ENCODE data around the gene GPATCH2. TPM values are rescaled to one million over a fixed set of nuclear protein-coding genes. Genes with fewer than 3 reads are reported as not detected.

The GPATCH2 gene
- total RNA-seq, 4 donors from 2014 or later = 6.1 to 16.6 (median 11.0) TPM

DNA sequence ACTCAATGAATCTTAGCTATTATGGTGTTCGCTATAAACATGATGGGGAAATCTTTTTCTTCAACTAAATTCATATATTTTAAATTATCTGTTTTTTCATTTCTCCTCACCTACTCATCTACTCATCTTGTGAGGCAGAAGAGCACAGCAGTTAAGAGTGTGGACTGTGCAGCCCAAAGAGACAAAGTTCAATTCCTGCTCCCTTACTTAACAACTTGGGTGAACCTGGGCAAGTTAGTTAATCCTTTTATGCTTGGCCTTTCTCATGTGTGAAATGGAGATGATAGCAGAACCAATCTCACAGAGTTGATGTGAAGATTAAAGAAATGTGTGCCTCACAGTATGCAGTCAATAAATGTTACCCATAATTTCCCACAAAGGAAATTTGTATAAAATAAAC lies 168.2 kb downstream of the GPATCH2 start:
- TF ChIP-seq POLR2A (IDR thresholded peaks at IDR 0.05) = no peak
- TF ChIP-seq, protein P1, sequence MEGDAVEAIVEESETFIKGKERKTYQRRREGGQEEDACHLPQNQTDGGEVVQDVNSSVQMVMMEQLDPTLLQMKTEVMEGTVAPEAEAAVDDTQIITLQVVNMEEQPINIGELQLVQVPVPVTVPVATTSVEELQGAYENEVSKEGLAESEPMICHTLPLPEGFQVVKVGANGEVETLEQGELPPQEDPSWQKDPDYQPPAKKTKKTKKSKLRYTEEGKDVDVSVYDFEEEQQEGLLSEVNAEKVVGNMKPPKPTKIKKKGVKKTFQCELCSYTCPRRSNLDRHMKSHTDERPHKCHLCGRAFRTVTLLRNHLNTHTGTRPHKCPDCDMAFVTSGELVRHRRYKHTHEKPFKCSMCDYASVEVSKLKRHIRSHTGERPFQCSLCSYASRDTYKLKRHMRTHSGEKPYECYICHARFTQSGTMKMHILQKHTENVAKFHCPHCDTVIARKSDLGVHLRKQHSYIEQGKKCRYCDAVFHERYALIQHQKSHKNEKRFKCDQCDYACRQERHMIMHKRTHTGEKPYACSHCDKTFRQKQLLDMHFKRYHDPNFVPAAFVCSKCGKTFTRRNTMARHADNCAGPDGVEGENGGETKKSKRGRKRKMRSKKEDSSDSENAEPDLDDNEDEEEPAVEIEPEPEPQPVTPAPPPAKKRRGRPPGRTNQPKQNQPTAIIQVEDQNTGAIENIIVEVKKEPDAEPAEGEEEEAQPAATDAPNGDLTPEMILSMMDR (IDR thresholded peaks at IDR 0.05) = no peak
- DNase-seq = no peak
- Histone ChIP-seq H3K9me3 (no peaks in the 10 kb centered on the region), H3K4me3 (no peak overlapping the region), H3K4me1 (no peaks in the 10 kb centered on the region), H3K36me3 (no peaks in the 10 kb centered on the region), H3K27ac (no peak overlapping the region), H3K27me3 (no peaks in the 10 kb centered on the region)
- intact Hi-C loops (cut with DNase I) = no loop called here
- 89 to 96% methylated on average over 1 of the region's 1 CpG for WGBS, 2 donors

DNA sequence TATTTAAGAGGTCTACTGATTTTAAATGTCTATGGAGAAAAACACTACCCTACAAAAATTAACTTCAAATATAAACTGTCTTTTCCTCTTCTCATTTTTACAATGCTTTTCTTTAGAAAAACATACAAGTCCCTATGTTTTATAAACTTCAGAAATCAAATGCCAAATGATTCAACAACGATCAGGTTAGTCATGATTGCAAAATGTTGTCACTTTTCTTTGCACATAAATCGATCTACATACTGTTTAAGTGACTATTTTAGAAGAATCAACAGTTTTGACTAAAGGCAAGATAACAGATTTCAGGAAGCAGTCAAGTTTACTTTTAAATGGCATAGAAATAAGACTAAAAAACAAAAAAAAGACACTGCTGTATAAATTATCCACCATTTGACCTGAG lies 168.7 kb downstream of the GPATCH2 start:
- Histone ChIP-seq H3K4me1 (no peaks in the 10 kb centered on the region), H3K27me3 (no peaks in the 10 kb centered on the region), H3K9me3 (no peaks in the 10 kb centered on the region), H3K27ac (no peak overlapping the region), H3K4me3 (no peak overlapping the region), H3K36me3 (no peaks in the 10 kb centered on the region)
- intact Hi-C loops (cut with DNase I) = no loop called here
- no peak for DNase-seq
- TF ChIP-seq, protein P1 (IDR thresholded peaks at IDR 0.05) = no peak
- TF ChIP-seq POLR2A (IDR thresholded peaks at IDR 0.05) = no peak
- WGBS, 2 donors = 69% methylated on average over 2 of the region's 2 CpGs

DNA sequence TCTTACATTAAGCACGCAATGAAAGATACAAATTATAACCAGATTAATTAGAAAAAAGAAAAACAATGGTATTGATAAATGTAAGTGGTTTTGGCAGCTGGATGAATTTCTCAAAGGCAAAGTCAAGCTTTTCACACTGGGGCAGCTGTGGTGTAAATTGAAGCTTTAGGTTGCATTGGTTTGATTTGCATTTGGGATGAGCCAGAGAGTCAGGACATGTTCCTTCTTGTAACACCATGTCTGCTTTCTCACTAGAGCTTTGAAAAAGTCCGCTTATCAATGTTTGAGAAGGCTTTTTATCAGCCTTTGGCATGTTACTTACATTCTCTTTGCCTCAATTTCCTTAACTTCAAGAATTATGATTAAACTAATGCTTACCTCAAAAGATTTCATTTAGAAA lies 173.9 kb downstream of the GPATCH2 start:
- DNase-seq = no peak
- no peaks in the 10 kb centered on the region for H3K36me3 ChIP-seq
- no peaks in the 10 kb centered on the region for H3K9me3 ChIP-seq
- H3K27me3 ChIP-seq = no peaks in the 10 kb centered on the region
- 61 to 67% methylated on average over 2 of the region's 2 CpGs for WGBS, 2 donors
- no peak overlapping the region for H3K4me3 ChIP-seq
- intact Hi-C loops (cut with DNase I) = no loop called here
- TF ChIP-seq, protein P1 (IDR thresholded peaks at IDR 0.05) = no peak
- TF ChIP-seq POLR2A (IDR thresholded peaks at IDR 0.05) = no peak
- no peak overlapping the region for H3K27ac ChIP-seq
- H3K4me1 ChIP-seq = no peaks in the 10 kb centered on the region

DNA sequence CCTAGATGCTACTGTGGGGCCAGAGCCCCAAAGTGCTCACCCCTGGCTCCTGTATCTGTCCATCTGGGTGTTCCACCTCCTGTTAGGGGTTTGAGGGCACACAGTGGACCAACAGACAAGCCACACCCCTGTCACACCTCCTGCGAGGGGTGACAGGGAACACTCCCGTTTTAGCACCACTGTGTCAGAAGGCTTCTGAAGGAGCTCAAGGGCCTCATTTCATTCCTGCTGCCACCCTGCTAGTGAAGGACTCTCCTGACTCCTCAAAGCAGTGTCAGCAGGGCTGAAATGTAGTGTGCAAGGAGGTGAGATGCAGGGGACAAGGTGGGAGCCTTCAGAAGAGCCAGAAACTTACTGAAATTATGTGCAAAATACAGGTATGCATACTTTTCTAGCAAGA lies 174.6 kb downstream of the GPATCH2 start:
- intact Hi-C loops (cut with DNase I) = no loop called here
- H3K36me3 ChIP-seq = no peaks in the 10 kb centered on the region
- TF ChIP-seq, protein P1 (IDR thresholded peaks at IDR 0.05) = no peak
- no peak for TF ChIP-seq POLR2A (IDR thresholded peaks at IDR 0.05)
- H3K9me3 ChIP-seq = no peaks in the 10 kb centered on the region
- H3K27me3 ChIP-seq = no peaks in the 10 kb centered on the region
- no peak overlapping the region for H3K27ac ChIP-seq
- DNase-seq = no peak
- no peak overlapping the region for H3K4me3 ChIP-seq
- WGBS, 2 donors = 83% methylated on average over 2 of the region's 2 CpGs; no CpG with 5 or more reads in 1 of the 2 donors
- no peaks in the 10 kb centered on the region for H3K4me1 ChIP-seq

DNA sequence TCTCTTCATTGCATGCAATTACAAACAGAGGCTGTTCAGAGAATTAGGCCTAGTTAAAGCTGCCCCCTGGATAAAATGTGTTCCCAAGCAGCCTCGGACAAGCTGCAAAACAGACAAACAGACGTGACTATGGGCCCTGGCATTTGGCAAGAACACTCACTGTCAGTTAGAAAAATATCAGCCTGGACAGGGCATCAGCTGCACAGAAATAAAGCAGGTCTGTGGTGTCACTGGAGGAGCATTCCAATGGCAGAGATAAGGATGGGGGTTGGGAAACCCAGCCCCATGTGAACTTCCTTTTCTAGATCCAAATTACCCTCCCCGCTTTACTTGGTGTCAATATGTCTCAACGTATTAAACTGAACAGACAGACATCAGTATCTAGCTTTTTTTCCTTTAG lies 177.1 kb downstream of the GPATCH2 start:
- WGBS, 2 donors = 86% methylated on average over 4 of the region's 4 CpGs
- Histone ChIP-seq H3K4me3 (no peak overlapping the region), H3K27ac (no peak overlapping the region), H3K9me3 (no peaks in the 10 kb centered on the region), H3K36me3 (peaks cover 0 to 8% (median 0%) of the 10 kb centered on the region in 3 donors), H3K4me1 (no peaks in the 10 kb centered on the region), H3K27me3 (no peaks in the 10 kb centered on the region)
- no peak for DNase-seq
- TF ChIP-seq POLR2A (IDR thresholded peaks at IDR 0.05) = no peak
- intact Hi-C loops (cut with DNase I) = no loop called here

DNA sequence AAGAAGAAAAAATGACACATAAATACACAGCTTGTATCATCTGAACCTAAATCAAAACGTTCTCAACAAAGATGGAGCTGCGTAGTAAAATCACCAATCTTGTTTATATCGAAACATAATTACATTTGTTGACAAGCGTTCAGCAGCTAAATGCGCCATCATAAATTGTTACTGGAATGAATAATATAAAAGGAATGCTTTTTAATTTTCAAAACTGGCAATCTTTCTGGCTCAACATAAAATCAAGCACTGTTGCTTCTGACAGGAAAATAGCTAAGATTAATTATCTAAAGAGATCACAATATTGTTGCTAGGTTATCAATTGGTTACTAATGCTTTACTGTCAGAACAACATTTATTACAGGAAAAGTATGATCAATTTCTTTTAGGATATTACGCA lies 181.5 kb downstream of the GPATCH2 start:
- Histone ChIP-seq H3K4me3 (no peak overlapping the region), H3K27me3 (no peaks in the 10 kb centered on the region), H3K27ac (no peak overlapping the region), H3K36me3 (peaks cover 0 to 35% (median 0%) of the 10 kb centered on the region in 3 donors), H3K9me3 (no peaks in the 10 kb centered on the region), H3K4me1 (no peaks in the 10 kb centered on the region)
- WGBS, 2 donors = 89 to 92% methylated on average over 6 of the region's 6 CpGs
- TF ChIP-seq POLR2A (IDR thresholded peaks at IDR 0.05) = no peak
- TF ChIP-seq, protein P1 (IDR thresholded peaks at IDR 0.05) = no peak
- no peak for DNase-seq
- intact Hi-C loops (cut with DNase I) = no loop called here

Data from esophagus squamous epithelium (tissue), 5 donors.